HepG2 (cell line): ENCODE data around the gene NTPCR.

Experiments used
- GTF2F1 ChIP-seq: fragments of 150-350 bp; IDR thresholded peaks from 2 replicates; pipeline ENCODE4 v1.6.1; 2014; ENCODE audit warnings: low read length
- POLR2A ChIP-seq, 2 experiments: IDR thresholded peaks; 2 replicates each; pipeline ENCODE4 v1.6.1; 2011; ENCODE audit warnings: low read depth in 2 of 2, low read length in 2 of 2, mild to moderate bottlenecking in 1 of 2, moderate library complexity in 1 of 2; ENCODE audit not compliant: insufficient read depth in 1 of 2
- POLR2AphosphoS5 ChIP-seq: IDR thresholded peaks from 2 replicates; pipeline ENCODE4 v1.6.1; 2012; ENCODE audit warnings: low read depth, low read length
- RAD21 ChIP-seq: fragments of 450-650 bp; formaldehyde crosslinking; IDR thresholded peaks from 2 replicates; pipeline ENCODE4 v1.5.0; 2020; ENCODE audit warnings: mild to moderate bottlenecking
- SMAD1 ChIP-seq: sonication (generic); formaldehyde crosslinking; IDR thresholded peaks from 2 replicates; pipeline ENCODE4 v1.4.0; 2020; ENCODE audit warnings: missing genetic modification reagents, low read depth, mild to moderate bottlenecking, borderline replicate concordance
- ZNF460 ChIP-seq: sonication (generic); formaldehyde crosslinking; IDR thresholded peaks from 2 replicates; pipeline ENCODE4 v1.5.1; 2020; ENCODE audit warnings: missing genetic modification reagents, mild to moderate bottlenecking, borderline replicate concordance
- TF ChIP-seq, protein P1 (sequence below): sonication (generic); formaldehyde crosslinking; IDR thresholded peaks from 2 replicates; pipeline ENCODE4 v1.5.0; 2020; ENCODE audit warnings: mild to moderate bottlenecking, missing genetic modification reagents

DNA sequence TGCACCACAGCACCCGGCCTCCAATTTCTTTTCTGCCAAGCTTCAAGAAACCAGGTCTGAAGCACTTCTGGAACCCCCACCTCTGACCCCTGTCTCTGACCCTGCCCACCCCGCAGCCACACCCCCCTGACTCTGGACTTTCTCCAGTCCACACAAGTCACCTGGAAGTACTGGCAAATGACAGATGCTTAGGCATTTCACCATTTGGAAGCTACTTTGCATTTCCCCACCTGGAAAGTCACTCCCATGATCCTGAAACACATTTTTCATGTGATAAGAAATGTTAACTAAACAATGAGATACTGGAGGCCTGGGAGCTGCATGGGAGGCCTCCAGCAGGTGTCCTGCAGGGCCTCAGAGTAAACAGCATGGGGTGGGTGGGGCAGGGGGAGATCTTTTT, 45.7 kb downstream of the NTPCR start:
- no peak for TF ChIP-seq RAD21 (CRISPR knock-in tag)
- no peak for TF ChIP-seq SMAD1 (CRISPR knock-in tag)
- TF ChIP-seq, protein P1, sequence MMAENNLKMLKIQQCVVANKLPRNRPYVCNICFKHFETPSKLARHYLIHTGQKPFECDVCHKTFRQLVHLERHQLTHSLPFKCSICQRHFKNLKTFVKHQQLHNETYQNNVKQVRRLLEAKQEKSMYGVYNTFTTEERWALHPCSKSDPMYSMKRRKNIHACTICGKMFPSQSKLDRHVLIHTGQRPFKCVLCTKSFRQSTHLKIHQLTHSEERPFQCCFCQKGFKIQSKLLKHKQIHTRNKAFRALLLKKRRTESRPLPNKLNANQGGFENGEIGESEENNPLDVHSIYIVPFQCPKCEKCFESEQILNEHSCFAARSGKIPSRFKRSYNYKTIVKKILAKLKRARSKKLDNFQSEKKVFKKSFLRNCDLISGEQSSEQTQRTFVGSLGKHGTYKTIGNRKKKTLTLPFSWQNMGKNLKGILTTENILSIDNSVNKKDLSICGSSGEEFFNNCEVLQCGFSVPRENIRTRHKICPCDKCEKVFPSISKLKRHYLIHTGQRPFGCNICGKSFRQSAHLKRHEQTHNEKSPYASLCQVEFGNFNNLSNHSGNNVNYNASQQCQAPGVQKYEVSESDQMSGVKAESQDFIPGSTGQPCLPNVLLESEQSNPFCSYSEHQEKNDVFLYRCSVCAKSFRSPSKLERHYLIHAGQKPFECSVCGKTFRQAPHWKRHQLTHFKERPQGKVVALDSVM (CRISPR knock-in tag) = no peak
- TF ChIP-seq POLR2A (IDR thresholded peaks at IDR 0.05; ENCODE audit: insufficient read depth in 1 of 2, low read depth in 2 of 2, low read length in 2 of 2) = no peak
- TF ChIP-seq POLR2AphosphoS5 = no peak
- TF ChIP-seq ZNF460 (CRISPR knock-in tag) = no peak
- TF ChIP-seq GTF2F1 = no peak
